GM19238 (cell line): ENCODE data around the gene KRTAP10-1.

ENCODE experiments used
- DNase-seq: peaks from one replicate; pipeline ENCODE4 v3.0.0; 2011; ENCODE audit warnings: low spot score; ENCODE audit not compliant: insufficient read length

KRTAP10-1 gene

GRCh38 chr21:44516342-44516741 lies 23.7 kb downstream of the KRTAP10-1 start:
- no peak for DNase-seq

- no peak for DNase-seq
These were observed 24.4 kb downstream of the KRTAP10-1 start for GRCh38 chr21:44515359-44516165.

GRCh38 chr21:44514746-44515358 lies 25.1 kb downstream of the KRTAP10-1 start:
- DNase-seq = no peak

- DNase-seq = no peak
These were observed 25.8 kb downstream of the KRTAP10-1 start for GRCh38 chr21:44514218-44514520.

GRCh38 chr21:44513389-44514217 lies 26.4 kb downstream of the KRTAP10-1 start:
- DNase-seq = no peak

- DNase-seq = no peak
These were observed 27.3 kb downstream of the KRTAP10-1 start for GRCh38 chr21:44512496-44513388.

GRCh38 chr21:44511938-44512275 lies 28.1 kb downstream of the KRTAP10-1 start:
- DNase-seq = no peak

- DNase-seq = no peak
These were observed 28.6 kb downstream of the KRTAP10-1 start for GRCh38 chr21:44511219-44511937.

GRCh38 chr21:44510508-44511218 lies 29.3 kb downstream of the KRTAP10-1 start:
- peak; percentile 75 for DNase-seq

- no peak for DNase-seq
These were observed 29.9 kb downstream of the KRTAP10-1 start for GRCh38 chr21:44510109-44510507.

GRCh38 chr21:44509539-44509938 lies 30.5 kb downstream of the KRTAP10-1 start:
- no peak for DNase-seq

GRCh38 chr21:44508711-44509445 lies 31.1 kb downstream of the KRTAP10-1 start:
- no peak for DNase-seq

GRCh38 chr21:44508426-44508710 lies 31.6 kb downstream of the KRTAP10-1 start:
- no peak for DNase-seq

GRCh38 chr21:44507673-44508425 lies 32.1 kb downstream of the KRTAP10-1 start:
- no peak for DNase-seq

- no peak for DNase-seq
These were observed 33.4 kb downstream of the KRTAP10-1 start for GRCh38 chr21:44506279-44507255.

- no peak for DNase-seq
These were observed 34.2 kb downstream of the KRTAP10-1 start for GRCh38 chr21:44505673-44506278.

GRCh38 chr21:44503901-44504399 lies 36.0 kb downstream of the KRTAP10-1 start:
- DNase-seq = no peak
